Lower lobe of right lung (tissue), 2 donors: ENCODE results near the gene SH3RF3. TPM values are rescaled to one million over a fixed set of nuclear protein-coding genes. Genes with fewer than 3 reads are reported as not detected.

Source experiments
- ATAC-seq, 2 donors: fragments of 200-7000 bp; cut with Tn5 transposase; one replicate each; pipeline ENCODE4 v1.9.1; 2020 to 2022; ENCODE audit warnings: mild to moderate bottlenecking in 2 of 2, moderate library complexity in 2 of 2
- DNase-seq: peaks from one replicate; pipeline ENCODE4 v3.0.0-alpha.2; 2020
- H3K27ac ChIP-seq: fragments of 200-600 bp; one replicate; pipeline ENCODE4 v1.8.0; 2022
- H3K27me3 ChIP-seq: fragments of 200-600 bp; one replicate; pipeline ENCODE4 v1.8.0; 2022; ENCODE audit warnings: low read depth
- H3K36me3 ChIP-seq: fragments of 200-600 bp; one replicate; pipeline ENCODE4 v1.8.0; 2022; ENCODE audit warnings: mild to moderate bottlenecking
- H3K4me1 ChIP-seq: fragments of 200-600 bp; one replicate; pipeline ENCODE4 v1.8.0; 2022
- H3K4me3 ChIP-seq: fragments of 200-600 bp; one replicate; pipeline ENCODE4 v1.8.0; 2022; ENCODE audit warnings: mild to moderate bottlenecking
- H3K9me3 ChIP-seq: fragments of 200-600 bp; one replicate; pipeline ENCODE4 v1.8.0; 2022
- intact Hi-C: fragments of 100-400 bp; cut with DNase I; formaldehyde crosslinking; loops from one replicate; pipeline ENCODE4 v1.11.0; 2022
- total RNA-seq: library from RNA; stranded (reverse); fragmentation: NEBNext Ultra II Directional; extraction: Animal tissue kit (Norgen Biotek cat#: 25700); gene quantifications from one replicate; pipeline ENCODE4 v1.2.1, GENCODE V29; 2021
- TF ChIP-seq, protein P1 (sequence below): fragments of 200-600 bp; IDR thresholded peaks from one replicate; pipeline ENCODE4 v1.8.0; 2022; ENCODE audit warnings: antibody characterized with exemption, mild to moderate bottlenecking
- donor health status: DM: no; HTN: yes; CAD: no; lungs with severe emphysema.

SH3RF3 gene
- total RNA-seq, 1 donor from 2014 or later = 5.7 TPM

- Histone ChIP-seq H3K27ac (no peak overlapping the region), H3K9me3 (no peaks in the 10 kb centered on the region), H3K36me3 (no peaks in the 10 kb centered on the region), H3K4me1 (no peaks in the 10 kb centered on the region), H3K4me3 (no peak overlapping the region), H3K27me3 (no peaks in the 10 kb centered on the region)
- intact Hi-C loops = no loop called here
- DNase-seq (no peak), ATAC-seq (no peak)
- TF ChIP-seq, protein P1, sequence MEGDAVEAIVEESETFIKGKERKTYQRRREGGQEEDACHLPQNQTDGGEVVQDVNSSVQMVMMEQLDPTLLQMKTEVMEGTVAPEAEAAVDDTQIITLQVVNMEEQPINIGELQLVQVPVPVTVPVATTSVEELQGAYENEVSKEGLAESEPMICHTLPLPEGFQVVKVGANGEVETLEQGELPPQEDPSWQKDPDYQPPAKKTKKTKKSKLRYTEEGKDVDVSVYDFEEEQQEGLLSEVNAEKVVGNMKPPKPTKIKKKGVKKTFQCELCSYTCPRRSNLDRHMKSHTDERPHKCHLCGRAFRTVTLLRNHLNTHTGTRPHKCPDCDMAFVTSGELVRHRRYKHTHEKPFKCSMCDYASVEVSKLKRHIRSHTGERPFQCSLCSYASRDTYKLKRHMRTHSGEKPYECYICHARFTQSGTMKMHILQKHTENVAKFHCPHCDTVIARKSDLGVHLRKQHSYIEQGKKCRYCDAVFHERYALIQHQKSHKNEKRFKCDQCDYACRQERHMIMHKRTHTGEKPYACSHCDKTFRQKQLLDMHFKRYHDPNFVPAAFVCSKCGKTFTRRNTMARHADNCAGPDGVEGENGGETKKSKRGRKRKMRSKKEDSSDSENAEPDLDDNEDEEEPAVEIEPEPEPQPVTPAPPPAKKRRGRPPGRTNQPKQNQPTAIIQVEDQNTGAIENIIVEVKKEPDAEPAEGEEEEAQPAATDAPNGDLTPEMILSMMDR = no peak
Measured at GRCh38 chr2:109083771-109084170, 45.2 kb upstream of the SH3RF3 start.

- ATAC-seq (no peak), DNase-seq (no peak)
- Histone ChIP-seq H3K27me3 (no peaks in the 10 kb centered on the region), H3K4me3 (no peak overlapping the region), H3K27ac (no peak overlapping the region), H3K36me3 (no peaks in the 10 kb centered on the region), H3K9me3 (no peaks in the 10 kb centered on the region), H3K4me1 (no peaks in the 10 kb centered on the region)
- intact Hi-C loops = no loop called here
- TF ChIP-seq, protein P1 = no peak
Measured at GRCh38 chr2:109084341-109084740, 44.7 kb upstream of the SH3RF3 start.

- H3K4me3 ChIP-seq = no peak overlapping the region
- DNase-seq (no peak), ATAC-seq (no peak)
- H3K9me3 ChIP-seq = no peaks in the 10 kb centered on the region
- no peaks in the 10 kb centered on the region for H3K4me1 ChIP-seq
- H3K27me3 ChIP-seq = no peaks in the 10 kb centered on the region
- H3K36me3 ChIP-seq = no peaks in the 10 kb centered on the region
- TF ChIP-seq, protein P1 = no peak
- H3K27ac ChIP-seq = no peak overlapping the region
- intact Hi-C loops = no loop called here
Measured at GRCh38 chr2:109085912-109086742, 42.9 kb upstream of the SH3RF3 start.

- no peaks in the 10 kb centered on the region for H3K36me3 ChIP-seq
- H3K27me3 ChIP-seq = no peaks in the 10 kb centered on the region
- intact Hi-C loops = no loop called here
- H3K9me3 ChIP-seq = no peaks in the 10 kb centered on the region
- TF ChIP-seq, protein P1 = no peak
- no peak overlapping the region for H3K27ac ChIP-seq
- no peaks in the 10 kb centered on the region for H3K4me1 ChIP-seq
- DNase-seq (no peak), ATAC-seq (no peak)
- H3K4me3 ChIP-seq = no peak overlapping the region
Measured at GRCh38 chr2:109086743-109087020, 42.3 kb upstream of the SH3RF3 start.

GRCh38 chr2:109087055-109087663 is 41.8 kb upstream of the SH3RF3 start:
- no peaks in the 10 kb centered on the region for H3K36me3 ChIP-seq
- ATAC-seq (no peak), DNase-seq (no peak)
- H3K27ac ChIP-seq = no peak overlapping the region
- H3K4me3 ChIP-seq = no peak overlapping the region
- no peaks in the 10 kb centered on the region for H3K9me3 ChIP-seq
- intact Hi-C loops = no loop called here
- H3K4me1 ChIP-seq = no peaks in the 10 kb centered on the region
- H3K27me3 ChIP-seq = no peaks in the 10 kb centered on the region
- TF ChIP-seq, protein P1 = no peak
